Mucosa of gallbladder (tissue), 1 donor: Measurements from ENCODE around the gene VEPH1. TPM values are rescaled to one million over a fixed set of nuclear protein-coding genes. Genes with fewer than 3 reads are reported as not detected.

ENCODE experiments used
- DNase-seq: peaks from one replicate; pipeline ENCODE4 v3.0.0-alpha.2; 2020; ENCODE audit warnings: low spot score
- total RNA-seq: library from RNA; stranded (reverse); gene quantifications from one replicate; pipeline ENCODE4 v1.2.1, GENCODE V29; 2021
- donor health status: DM: no; HTN: no; CAD: no.

The VEPH1 gene
- total RNA-seq, 1 donor from 2014 or later: 3.1 TPM

DNA sequence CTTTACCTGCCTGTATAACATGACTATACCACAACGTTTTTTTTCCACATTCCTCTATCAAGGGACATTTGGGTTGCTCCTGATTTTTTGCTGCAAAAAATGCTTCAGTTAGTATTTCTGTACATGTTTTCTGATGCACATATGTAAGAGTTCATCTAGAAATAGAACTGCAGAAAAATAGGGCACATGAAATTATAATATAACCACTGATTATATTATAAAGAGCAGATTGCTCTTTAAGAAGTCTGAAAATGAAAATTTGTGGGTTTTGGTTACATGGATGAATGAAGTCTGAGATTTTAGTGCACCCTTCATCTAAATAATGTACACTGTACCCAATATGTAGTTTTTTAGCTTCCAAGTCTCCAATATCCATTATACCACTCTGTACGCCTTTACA lies 196.7 kb downstream of the VEPH1 start:
- no peak for DNase-seq

DNA sequence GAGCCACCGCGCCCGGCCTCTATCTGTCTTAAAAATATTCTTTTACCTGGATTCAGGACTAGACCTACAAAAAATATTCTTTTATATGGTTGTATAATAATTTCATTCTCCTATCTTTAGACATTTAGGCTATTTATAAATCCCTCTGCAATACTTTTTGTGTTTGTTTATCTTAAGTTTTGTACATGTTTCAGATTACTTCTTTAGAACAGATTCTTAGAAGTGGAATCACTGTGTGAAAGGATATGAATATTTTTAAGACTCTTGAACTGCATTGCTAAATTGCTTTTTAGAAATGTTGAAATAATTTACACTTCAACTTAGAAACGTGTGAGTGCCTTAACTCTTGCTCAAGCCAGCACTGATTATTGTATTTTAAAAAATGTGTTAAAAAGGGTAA lies 197.8 kb downstream of the VEPH1 start:
- no peak for DNase-seq

DNA sequence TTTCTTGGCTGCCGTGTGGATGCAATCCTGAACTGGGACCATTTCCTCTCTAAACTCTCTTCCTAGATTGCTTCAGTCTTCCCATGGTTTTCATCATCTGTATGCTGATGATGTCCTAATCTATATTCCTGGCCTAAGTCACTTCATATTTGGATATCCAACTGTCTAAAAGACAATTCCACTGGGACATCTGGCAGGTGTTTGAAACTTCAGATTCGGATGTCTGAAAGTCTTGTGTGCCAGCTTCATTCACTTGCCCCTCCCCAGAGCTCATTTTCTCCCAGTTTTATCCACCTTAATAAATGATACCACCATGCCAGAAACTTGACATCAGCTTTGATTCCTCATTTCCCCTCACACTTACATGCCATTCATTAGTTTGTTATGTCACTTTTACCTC lies 201.5 kb downstream of the VEPH1 start:
- no peak for DNase-seq

DNA sequence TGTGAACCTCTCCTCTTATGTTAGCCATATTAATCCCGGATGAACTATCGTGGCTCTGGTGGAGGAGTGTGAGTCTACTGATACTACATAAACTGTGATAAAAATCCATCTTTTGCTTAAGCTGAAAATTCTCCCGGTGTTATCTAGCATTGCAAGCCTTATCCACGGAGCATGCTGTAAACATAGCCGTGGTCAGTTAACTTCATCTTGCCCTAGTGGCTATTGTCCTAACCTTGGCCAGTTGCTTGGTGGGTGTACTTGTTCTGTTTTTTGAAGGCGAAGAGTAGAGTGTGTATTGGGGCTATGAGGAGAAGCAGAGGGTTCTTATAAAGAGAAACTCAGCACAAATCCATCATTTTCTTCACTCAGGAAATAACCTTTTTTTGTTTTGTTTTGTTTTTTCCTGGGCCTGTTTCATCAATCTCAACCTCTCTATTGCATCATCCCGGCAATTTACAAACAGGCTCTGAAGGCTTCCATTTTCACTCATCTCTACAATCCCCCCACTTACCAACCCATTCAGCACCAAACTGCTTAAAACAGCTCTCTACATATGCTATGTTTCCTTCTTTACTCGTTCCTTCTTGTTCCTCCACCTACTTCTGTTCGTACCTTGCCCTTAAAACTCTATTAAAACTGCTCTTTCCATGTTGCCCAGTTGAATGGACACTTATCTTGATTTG lies 202.1 kb downstream of the VEPH1 start:
- DNase-seq: no peak

DNA sequence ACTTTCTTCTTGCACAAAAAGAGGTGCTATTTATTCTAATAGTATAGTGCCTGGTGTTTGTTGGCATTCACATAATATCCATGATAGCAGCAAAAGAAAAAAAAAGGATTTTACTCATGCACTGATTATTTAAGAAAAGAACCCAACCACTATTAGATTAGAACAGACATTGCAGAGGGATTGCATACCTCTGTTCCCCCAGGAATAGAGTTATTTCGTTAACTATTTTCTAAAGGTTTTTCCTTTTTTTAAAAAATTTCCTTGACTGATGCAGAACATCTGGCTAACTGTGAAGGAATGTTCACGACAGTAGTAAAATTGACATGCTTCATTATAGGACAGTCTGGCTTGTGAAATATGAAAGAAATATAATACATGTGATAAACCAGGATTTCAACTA lies 203.1 kb downstream of the VEPH1 start:
- no peak for DNase-seq

DNA sequence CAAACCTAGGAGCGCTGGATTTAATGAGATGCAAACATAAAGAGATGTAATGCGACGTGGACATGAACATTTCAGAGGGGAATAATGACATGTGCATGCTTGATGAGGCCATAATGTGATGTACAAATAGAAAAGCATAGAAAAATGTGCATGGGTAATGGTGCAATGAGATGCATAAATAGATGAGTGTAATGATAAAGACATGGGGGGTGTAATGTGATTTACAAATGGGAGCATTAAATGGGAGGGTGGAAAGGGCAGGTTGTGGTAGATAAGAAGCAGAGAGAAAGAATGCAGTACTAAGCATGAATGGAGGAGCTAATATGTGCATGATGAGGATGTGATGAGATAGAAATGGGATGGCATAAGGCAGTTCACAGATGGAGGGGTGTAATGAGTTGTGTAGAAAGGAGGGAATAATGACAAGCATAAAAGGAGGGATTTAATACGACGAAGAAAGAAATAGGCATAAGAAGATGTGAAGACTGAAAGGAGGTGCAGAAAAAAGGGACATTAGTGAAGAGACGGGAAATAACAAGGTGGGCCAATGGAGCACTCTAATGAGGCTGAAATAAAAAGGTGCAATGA lies 205.8 kb downstream of the VEPH1 start:
- no peak for DNase-seq

DNA sequence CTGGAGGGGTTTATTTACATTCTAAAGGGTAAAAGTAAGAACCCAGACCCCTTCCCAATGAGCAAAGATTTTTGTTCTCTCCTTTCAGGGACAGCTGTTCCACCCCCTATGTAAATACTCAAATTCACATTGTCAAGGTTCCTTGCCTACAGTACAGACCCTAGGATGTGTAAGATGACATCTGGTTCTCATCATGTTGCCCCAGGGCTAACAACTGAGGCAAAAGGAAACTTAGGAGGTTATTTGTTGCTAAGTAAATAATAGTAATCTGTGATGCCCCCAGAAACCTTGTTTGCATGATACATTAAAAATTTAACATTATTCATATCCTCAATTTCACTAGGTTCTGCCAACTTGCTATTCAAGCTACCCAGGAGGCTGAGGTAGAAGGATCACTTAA lies 208.3 kb downstream of the VEPH1 start:
- no peak for DNase-seq

DNA sequence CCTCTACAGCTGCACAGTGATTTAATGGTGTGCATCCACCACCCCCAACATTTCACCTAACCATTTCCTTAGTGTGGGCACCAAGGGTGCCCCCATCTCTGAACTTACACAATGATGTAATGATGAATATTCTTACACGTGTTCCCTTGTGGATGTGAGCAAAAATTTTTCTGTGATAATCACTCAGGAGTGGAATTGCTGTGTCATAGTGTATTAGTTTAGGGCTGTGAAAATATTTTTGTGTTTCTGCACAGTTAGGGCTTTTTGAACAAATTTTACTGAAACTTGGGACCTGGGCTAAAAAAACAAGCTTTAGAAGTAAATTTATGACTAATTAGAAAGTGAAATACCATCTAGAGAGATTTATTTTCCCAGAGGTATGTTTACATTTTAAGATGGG lies 208.7 kb downstream of the VEPH1 start:
- DNase-seq: no peak

DNA sequence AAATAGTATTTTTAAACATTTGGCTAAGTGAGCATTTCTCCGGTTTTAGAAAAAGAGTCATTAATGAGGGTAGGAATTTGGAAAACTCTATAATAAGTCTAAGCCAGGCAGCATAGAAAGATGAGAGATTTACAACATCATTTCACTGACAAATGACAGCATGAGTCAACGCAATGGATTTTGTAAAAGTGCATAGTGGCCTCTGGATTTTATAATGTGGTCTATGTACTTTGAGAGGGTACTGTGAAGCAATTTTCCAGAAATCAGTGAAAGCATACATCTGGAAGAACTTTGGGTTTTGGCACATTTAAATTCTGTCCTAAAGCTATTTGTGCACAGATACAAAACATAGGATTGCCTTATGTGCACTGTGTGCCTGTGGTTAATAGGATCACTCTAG lies 212.4 kb downstream of the VEPH1 start:
- DNase-seq: no peak

DNA sequence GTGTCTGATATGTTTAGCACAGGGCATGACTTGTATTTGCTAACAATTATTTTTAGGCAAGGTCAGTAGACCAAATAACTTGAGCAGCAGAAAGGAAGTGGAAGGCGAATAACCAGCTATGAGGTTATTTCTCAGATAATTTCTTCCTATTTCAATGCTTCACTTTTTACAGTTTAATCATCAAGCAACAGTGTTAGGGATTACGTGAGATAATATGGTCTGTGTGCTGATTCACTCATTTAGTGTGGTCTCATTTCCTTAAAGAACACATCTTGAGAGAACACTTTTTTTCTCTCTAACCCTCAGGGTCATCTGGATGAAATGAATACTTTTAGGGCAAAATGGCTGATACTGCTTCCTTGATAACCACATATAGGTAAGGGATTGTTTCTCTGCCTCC lies 217.2 kb downstream of the VEPH1 start:
- no peak for DNase-seq

DNA sequence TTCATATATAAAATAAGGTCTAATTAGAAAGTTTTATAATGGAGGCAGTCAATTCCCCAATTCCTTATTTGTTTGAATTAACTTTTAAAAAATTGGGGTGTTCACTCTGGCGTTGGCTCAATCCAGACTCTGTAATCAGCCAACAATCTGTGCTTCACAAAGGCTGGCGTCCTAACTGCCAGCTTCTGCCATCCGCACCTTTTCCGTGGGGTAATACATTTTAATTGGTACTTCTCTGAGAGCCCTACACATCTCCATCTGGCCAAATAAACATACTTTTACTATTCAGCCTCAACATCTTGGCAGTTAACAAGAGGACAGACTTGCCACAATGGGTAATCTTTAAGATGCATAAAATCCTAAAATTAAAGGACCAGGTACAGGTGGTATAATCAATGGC lies 218.1 kb downstream of the VEPH1 start:
- DNase-seq: no peak

DNA sequence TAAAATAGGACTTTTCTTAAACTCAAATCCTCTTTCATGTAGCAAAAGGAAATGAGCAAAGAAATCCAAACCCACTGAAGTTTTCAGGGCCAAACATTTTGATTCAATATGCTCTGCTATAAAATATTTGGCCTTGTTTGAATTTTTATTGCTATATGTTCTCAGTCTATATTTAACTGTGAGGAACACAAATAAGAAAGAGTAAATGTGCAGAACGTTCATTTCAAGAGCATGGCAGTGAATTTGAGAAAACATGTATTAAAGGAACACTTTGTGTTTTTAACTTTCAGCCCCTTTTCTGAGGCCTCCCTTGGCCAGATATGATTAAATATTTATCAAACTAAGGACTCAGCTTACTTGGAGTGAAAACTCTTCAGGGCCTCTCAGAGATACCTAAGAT lies 218.5 kb downstream of the VEPH1 start:
- no peak for DNase-seq

DNA sequence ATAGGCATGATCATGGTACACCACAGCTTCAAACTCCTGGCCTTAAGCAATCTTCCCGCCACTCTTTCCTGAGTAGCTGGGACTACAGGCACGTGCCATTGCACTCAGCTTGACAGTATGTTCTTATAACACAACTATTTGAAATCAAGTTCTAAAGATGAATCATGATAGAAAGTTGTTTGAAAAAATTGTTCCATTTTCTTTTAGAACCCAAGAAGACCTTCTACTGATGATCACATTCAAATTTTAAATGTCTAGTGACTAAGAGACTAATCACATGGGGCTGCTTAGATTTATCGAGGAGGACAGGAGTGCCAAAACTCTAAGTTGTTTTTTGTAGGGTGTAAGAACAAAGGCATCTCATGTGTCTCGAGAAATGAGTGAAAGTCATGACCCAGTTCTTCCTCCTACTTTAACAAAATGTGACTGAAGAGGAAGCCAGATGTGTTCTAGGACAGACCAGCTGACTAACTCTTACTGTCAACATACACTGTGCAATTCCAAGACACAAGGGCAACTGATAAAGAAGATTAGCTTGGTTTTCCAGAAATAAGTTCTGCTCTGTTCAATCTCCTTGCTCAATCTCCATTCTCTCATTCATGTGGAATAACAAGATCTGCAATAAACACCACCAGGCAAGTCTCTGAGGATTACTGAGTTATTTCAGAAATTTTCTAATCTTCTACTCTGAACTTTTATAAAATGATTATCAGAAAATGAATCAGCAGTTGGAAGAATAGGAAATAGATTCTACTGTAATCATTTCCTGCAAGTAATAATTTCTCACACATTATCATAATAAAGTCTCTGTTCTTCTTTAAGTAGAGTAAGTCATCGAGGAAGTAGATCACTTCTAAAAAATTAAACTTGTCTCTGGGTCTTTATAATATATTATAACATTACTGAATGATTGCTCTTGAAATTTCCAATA lies 220.7 kb downstream of the VEPH1 start:
- no peak for DNase-seq

DNA sequence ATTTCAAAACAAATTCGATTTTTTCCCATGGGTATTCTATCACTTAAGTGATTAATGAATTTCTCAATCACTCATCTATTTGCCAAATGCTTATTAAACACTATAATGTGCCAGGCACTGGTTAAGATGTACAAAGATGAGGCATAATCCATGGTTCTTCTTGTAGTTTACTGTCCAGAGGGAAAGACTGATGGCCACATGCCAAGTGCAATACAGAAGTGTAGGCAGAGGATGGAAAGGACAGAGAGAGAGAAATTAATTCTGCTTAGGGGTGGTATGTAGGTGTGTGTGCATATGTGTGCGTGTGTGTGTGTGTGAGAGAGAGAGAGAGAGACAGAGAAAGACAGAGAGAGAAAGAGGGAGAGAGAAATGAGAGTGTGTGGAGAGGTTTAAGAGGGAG lies 222.4 kb downstream of the VEPH1 start:
- DNase-seq: no peak

DNA sequence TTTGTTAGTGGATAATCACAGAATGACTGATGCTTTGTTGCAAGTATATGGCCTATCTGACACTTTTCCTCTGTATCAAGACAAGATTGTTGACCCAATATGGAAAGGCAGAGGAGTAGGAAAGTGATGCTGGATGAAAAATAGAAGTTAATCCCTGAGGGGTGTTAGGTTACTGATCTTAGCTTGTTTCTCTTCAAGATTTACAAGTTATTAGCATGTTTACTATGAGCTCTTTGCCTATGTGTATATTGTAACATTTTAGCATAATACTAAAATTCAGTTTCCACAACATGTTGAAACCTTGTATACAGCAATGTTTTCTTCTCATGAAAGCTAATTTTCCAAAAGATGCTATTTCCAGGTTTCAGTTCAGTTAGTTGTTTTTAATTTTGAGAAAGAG lies 222.9 kb downstream of the VEPH1 start:
- no peak for DNase-seq

DNA sequence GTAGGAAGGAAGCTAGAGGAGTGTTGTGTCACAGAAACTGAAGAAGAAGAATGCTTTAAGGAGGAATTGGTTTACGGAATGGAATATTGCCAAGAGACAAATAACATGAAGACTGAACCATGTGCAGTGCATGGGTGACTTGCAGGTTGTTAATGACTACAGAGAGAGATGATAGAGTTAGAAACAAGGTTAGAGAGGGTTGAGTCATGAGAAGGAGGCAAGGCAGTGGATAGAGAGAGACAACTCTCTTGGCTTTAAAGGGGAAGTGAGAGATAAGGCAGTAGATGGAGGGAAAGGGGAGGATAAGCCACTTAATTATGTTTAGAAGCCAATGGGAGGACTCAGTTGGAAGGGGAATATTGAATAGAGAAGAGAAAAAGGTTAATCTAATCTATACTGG lies 224.0 kb downstream of the VEPH1 start:
- no peak for DNase-seq

DNA sequence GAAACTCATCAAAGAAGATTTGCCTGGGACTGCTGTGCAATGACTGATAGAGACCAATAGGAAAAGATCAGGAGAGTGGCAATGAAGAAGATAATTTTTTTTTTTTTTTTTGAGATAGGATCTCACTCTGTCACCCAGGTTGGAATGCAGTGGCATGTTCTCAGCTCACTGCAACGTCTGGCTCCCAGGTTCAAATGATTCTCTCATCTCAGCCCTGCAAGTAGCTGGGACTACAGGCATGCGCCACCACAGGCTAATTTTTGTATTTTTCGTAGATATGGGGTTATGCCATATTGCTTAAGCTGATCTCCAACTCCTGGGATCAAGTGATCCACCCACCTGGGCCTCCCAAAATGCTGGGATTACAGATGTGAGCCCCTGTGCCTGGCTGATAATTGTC lies 226.4 kb downstream of the VEPH1 start:
- no peak for DNase-seq

DNA sequence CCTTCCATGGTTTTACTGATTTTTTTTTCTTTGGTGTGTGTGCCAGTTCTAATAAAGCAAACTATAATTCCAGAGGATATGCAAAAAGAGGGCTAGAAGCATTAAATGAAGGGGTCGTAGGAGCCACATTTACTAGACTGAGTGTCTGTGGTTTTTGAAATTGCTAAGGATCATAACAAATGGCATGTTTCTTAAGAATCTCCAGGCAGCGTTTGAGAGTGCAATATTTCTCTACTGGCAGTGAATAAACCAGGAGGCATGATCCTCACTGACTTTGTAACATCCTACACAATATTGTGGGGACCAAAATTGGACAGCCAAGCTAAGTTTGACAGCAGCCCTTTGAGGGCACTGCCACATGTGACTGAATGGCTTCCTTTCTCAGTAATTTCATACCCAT lies 227.4 kb downstream of the VEPH1 start:
- no peak for DNase-seq

DNA sequence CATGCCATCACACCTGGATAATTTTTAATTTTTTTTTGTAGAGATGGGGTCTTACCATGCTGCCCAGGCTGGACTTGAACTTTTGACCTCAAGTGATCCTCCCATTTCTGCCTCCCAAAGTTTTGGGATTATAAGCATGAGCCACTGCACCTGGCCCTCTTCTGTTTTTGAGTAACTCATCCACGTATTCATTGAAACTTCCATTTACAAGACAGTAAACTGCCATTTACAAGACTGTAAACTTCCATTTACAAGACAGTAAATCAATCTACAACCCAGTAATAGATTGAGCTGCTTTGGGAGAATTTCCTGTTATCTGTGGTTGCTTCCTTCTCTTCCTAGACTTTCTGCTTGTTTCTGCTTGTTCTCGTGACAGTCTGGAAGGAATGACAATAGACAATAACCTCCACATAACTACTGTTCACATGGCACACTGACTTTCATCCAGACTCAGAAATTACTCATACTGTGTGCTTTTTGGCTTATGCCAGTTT lies 228.5 kb downstream of the VEPH1 start:
- DNase-seq: no peak

DNA sequence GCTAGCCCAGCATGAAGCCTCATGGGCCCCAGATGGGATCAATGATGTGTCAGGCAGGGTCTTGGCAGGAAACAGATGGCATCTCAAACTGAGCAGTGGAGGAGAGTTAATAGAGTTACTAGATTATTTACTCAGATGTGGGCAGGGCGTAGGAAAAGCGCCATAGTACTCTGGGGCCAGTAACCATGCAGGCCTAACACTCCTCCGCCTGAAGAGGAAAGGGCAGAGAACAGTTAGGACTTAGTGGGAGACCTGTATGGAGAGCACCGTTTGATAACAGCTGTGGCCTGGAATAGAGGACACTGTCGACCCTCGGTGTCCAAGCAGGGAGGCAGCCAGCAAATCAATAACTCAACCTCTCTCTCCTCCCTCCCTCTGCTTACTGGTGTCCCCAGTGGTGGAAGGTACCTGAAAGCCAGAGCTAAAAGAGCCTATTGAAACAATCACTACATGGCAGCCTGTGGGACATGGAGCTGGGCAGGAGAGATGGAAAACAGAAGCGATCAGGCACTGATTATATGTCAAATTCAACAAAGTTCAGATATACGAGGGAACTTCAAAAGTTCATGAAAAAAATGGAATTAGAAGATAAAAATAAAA lies 231.8 kb downstream of the VEPH1 start:
- DNase-seq: no peak

DNA sequence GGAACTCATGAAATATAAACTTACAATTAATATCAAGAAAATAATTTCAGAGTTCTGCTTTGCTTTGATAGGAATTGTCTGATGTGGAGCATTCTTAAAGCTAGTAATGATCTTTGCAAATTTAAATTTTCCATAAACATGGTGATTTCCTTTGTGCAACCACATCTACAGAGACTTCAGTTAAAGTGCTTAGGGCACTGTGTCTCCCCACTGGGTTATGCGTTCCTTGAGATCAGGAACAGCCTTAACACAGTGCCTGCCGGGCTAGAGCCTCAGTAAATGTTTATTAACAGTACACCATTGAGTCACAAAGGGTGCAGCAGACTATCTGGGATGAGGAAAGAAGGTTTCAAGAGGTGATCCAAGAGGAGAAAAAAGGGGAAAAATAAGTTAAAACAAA lies 235.2 kb downstream of the VEPH1 start:
- no peak for DNase-seq

DNA sequence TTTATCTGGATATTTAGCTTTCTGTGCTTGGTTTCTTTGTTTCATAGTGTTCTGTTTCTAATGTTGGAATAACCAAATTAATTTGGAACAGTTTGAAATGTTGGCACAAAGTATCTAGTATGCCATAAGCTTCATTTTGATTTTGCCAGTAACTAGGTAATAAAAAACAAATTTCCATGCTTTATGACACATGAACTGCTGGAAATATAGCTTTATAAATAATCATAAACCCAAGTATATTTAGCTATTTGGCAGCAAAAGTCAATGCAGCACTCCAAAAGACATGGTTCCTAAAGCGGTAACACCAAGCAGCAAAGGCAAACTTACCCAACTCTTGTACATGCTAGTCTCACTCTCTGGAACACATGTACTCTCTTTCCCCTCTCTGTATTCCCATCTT lies 237.3 kb downstream of the VEPH1 start:
- no peak for DNase-seq
